NOMO-1 (cell line): Measurements from ENCODE around the gene ARHGAP1.
A peak's percentile ranks its signal among the peaks of the same experiment; 100 is the strongest.

Experiments
- DNase-seq, 2 experiments: peaks; one replicate each; lab custom pipeline; 2025; ENCODE audit not compliant: unreplicated experiment in 2 of 2; lab: John Stamatoyannopoulos, UW

Gene ARHGAP1

DNA sequence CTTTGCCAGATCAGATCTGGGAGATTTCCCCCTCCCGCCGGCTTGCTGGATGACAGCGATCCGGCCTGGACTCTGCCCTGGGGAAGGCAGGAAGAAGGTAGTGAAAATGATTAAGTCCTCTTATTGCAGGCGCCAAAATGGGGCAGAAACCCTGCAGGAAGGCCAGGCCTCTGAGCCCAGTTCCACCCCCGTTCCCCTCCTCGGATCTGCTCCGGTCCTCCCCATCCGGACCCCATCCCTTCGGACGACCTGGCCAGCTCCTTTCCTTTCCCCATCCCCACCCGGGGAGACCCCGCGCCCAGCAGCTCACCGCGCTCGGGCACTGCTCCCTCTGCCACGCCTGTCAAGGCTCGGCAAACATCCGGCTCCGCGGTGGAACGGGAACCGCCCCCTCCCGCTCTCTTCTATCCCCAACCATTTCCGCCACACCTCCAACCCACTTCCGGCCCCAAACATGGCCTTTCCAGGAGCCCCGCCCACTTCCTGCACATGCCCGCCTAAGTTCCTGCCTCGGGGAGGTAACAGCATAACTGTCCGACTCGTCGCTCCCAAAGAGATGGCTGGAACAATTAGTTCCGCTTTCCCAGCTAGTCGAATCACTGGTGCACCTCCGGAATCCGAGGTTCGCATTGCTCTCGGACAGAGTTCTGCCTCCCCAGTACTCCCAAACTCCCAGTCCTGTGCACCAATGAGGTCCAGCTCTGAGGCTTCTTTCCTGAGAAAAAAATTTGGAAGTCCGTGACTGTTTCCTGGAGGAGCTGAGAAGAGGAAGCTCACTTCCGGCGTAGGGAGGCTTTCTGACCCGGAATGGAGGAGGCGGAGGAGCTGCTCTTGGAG is at the start of gene ARHGAP1, which contains the start of gene ZNF408:
TSS of gene ARHGAP1 (minus strand) at position 379 of the 837 bp plus-strand sequence. CDS start 4,512 bp downstream, outside the sequence.
TSS of gene ZNF408 (plus strand) at position 791 of the 837 bp plus-strand sequence. CDS start at position 808, 17 bp downstream.
- DNase-seq, result peak; percentile 99

DNA sequence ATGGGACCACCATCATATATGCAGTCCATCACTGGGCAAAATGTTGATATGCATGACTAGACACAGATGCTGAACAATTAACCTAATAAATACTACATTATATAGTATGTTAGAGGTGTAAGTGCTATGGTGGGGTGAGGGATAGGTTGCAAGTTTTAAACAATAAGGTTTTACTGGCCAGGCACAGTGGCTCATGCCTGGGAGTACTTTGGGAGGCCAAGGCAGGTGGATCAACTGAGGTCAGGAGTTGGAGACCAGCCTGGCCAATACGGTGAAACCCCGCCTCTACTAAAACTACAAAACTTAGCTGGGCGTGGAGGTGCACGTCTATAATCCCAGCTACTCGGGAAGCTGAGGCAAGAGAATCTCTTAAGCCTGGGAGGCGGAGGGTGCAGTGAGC is 46.7 kb upstream of the ARHGAP1 start:
- no peak for DNase-seq

DNA sequence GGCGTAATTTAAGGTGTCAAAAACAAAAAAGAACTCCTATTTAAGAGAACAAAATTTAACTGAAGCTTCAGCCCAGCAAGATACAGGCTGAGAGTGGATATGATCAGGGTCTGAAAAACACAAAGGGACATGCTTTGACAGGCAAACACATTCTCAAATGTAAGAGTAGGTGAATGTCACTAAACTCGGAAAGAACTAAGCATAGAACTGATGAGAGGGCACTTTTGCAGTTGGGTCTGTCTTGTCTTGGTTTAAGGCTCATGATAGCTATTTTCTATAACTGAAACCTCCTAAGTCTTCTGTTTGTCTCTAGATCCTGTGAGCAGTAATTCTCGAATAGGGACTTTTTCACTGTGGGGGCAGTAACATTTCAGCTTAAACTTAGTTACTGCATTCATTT is 45.6 kb upstream of the ARHGAP1 start:
- DNase-seq, result no peak

DNA sequence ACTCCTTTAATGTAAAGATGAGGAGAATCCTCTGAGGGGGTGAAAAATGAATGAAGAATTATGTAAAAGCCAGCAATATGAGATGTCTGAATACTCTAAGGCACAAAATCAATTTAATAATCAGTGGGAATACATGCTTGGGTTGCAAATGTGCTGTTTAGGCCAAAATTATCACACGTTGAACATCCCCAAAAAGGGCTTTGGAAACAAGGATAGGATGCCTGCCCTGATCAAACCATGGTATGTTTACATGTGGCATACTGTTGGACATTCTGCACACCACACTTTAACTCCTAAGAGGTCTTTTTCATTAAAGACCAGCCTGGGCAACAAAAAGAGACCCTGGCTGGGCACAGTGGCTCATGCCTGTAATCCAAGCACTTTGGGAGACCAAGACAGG is 44.9 kb upstream of the ARHGAP1 start:
- no peak for DNase-seq

GRCh38 chr11:46743693-46744339 is 43.4 kb upstream of the ARHGAP1 start:
- DNase-seq, result no peak

DNA sequence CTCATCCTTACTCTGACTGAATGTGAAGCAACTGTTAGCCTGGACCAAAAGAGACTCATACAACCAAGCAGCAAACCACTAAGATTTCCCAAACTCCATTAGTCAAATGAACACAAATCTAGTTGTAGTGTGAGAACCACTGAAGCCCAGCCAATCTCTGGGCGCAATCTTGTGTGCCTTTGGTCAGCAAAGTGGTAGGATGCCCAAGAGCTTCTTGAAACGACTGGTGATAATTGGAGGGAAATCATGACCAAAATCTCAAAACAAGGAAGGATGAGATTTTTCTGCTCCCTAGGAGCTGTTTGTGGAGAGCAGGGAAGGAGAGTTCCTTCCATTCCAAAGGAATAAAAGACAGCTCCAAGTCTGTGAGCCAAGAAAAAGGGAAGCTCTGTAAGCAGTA is 42.6 kb upstream of the ARHGAP1 start:
- DNase-seq, result no peak

DNA sequence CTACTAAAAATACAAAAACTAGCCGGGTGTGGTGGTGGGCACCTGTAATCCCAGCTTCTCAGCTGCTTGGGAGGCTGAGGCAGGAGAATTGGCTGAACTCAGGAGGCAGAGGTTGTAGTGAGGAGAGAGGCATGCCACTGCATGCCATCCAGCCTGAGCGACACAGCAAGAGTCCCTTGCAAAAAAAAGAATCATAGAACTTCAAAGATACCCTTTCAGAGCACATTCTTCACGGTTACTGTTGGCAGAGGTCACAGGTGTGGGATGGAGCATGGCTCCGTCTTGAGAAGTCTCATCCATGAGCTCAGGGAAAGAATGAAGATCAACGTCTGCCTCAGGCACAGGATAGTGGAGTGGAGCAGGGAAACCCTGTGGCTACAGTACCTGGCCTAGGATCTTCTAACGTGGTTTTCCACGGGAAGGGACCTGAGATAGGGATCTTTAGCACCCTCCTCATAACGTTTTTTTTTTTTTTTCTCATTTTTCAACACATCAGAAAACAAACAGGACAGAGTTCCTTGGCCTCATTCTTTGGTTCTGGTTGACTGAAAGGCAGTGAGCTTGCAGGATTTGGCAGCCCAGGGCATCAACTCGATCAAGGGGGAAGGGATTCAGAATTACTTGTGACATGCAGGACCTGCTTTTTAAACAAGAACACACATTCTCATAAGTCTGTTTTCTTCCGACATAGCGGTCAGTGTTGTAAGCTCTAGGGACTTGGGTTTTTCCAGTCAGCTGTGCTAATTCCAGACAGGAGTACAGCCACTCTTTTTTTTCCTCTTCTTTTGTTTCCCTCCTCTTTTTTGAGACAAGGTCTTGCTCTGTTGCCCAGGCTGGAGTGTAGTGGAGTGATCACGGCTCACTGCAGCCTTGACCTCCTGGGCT is 41.4 kb upstream of the ARHGAP1 start:
- DNase-seq, result no peak

- no peak for DNase-seq
Observed at GRCh38 chr11:46738887-46739286, 38.5 kb upstream of the ARHGAP1 start.

- no peak for DNase-seq
Observed at GRCh38 chr11:46737699-46738098, 37.3 kb upstream of the ARHGAP1 start.

- DNase-seq, result no peak
Observed at GRCh38 chr11:46736615-46737014, 36.2 kb upstream of the ARHGAP1 start.

DNA sequence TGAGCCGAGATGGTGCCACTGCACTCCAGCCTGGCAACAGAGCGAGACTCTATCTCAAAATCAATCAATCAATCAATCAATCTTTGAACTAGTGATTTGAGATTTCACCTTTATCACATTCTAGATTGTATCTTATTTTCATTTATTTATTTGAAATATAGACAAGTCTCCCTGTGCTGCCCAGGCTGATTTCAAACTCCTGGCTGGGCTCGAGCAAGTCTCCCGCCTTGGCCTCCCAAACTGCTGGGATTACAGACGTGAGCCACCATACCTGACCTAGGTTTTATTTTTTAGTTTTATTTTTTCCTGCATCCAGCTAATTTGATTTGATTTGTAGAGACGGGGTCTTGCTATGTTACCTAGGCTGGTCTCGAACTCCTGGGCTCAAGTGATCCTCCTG is 35.7 kb upstream of the ARHGAP1 start:
- no peak for DNase-seq

DNA sequence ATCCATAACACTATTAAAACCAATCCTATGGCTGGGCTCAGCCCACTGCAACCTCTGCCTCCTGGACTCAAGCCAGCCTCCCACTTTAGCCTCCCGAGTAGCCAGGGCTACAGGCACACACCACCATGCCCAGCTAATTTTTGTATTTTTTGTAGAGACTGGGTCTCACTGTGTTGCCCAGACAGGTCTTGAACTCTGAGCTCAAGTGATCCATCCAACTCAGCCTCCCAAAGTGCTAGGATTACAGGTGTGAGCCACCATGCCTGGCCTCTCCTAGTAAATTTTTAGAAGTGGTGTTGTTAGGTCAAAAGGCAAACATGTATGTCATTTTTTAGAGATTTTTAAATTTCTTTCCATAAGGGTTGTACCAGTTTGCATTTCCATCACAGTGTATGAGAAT is 32.8 kb upstream of the ARHGAP1 start:
- DNase-seq, result no peak

- DNase-seq, result no peak
Observed at GRCh38 chr11:46731545-46731944, 31.1 kb upstream of the ARHGAP1 start.

DNA sequence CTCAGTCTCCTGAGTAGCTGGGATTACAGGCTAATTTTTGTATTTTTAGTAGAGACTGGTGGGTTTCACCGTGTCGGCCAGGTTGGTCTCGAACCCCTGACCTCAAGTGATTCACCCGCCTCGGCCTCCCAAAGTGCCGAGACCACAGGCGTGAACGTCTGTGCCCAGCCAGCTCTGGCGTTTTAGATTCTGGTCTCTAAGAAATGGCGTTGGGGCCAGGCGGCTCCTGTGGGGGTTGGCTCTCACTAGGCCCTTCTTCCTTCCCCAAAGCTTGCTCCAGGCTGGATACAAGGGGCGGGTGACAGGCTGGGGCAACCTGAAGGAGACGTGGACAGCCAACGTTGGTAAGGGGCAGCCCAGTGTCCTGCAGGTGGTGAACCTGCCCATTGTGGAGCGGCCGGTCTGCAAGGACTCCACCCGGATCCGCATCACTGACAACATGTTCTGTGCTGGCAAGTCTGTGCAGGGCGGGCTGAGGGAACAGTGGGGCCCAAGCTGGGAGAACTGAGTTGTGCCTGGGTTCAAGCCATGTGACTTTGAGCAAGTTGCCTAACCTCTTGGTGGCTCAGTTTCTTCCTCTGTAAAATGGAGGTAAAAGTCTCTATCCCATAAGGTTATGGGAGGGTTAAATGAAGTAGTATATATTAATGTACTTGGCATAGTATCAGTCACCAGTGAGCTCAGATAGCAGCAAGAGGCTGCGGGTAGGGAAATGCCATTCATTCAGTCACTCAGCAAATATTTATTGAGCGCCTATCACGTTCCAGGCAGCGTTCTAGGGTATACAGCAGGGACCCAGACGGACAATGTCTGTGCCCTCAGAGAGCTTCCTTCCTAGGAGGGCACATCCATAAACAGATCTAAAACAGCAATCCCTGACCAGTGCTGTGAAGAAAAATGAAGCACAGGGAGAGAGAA is 28.9 kb upstream of the ARHGAP1 start:
- no peak for DNase-seq

DNA sequence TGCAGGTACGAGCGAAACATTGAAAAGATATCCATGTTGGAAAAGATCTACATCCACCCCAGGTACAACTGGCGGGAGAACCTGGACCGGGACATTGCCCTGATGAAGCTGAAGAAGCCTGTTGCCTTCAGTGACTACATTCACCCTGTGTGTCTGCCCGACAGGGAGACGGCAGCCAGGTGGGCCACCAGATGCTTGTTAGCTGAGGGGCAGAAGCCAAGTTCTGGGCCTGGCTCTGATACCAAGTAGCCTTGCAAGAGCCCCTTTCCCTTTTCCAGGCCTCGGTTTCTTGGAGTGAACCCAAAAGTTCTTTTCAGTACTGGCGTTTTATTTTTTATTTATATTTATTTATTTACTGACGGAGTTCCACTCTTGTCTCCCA is 28.2 kb upstream of the ARHGAP1 start:
- no peak for DNase-seq

DNA sequence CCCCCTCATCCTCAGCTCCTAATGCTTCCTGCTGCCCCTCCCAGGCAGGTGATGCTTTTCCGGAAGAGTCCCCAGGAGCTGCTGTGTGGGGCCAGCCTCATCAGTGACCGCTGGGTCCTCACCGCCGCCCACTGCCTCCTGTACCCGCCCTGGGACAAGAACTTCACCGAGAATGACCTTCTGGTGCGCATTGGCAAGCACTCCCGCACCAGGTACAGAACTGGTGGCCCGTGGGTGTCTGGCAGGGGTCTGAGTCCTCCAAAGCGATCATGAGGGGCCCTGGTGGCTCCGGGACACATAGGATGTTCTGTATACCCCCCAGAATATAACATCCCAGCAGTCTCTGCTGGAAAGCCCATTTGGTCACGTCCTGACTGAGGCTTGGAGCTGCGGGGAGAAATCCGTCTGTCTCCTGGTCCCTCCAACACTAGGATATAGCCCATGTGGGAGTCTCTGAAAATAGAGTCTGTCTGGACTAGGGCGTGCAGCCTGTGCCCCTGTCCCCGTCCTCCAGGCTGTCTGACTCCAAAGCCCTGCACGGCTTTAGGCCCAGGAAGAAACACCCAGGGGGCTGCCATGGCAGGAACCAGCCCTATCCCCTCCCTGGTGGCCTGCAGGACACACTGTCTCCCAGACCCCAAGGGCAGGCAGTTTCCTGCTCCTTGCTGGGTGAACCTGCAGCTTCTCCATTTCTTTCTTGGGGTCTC is 27.7 kb upstream of the ARHGAP1 start:
- no peak for DNase-seq

GRCh38 chr11:46726206-46726862 is 25.9 kb upstream of the ARHGAP1 start:
- DNase-seq, result no peak

DNA sequence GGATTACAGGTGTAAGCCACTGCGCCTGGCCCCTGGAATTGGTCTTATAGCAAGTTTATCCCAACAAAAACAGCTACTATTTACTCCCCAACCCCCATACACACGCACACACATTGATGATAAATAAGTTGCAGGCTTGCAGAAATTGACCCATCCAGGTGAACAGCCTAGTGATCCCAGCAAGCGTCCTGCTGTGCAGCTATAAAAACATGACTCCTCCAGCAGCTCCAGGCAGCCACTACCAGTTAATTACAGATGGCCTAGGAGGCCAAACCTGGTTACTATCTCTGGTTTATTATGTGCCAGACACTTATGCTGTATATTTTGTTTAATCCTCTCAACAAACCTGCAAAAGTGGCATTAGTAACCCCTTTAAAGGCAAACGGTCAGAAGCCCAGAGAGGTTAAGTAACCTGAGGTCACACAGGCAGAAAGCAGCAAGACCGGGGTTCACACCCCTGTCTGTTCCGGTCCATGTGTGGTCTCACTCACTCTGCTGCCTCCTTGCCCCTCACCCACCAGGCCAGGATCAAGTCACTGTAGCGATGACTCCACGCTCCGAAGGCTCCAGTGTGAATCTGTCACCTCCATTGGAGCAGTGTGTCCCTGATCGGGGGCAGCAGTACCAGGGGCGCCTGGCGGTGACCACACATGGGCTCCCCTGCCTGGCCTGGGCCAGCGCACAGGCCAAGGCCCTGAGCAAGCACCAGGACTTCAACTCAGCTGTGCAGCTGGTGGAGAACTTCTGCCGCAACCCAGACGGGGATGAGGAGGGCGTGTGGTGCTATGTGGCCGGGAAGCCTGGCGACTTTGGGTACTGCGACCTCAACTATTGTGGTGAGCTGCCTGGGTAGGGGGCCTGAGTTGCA is 25.2 kb upstream of the ARHGAP1 start:
- DNase-seq, result no peak
